Smooth muscle cell (in vitro differentiated cells): Measurements from ENCODE around the gene IL1A. TPM values are rescaled to one million over a fixed set of nuclear protein-coding genes. Genes with fewer than 3 reads are reported as not detected.
A peak's percentile ranks its signal among the peaks of the same experiment; 100 is the strongest.

Source experiments
- DNase-seq: peaks from one replicate; lab custom pipeline; 2025; ENCODE audit not compliant: unreplicated experiment; lab: John Stamatoyannopoulos, UW
- H2AFZ ChIP-seq: fragments of 200-600 bp; sonication (generic); 2 replicates; pipeline ENCODE4 v1.6.0; 2016; ENCODE audit warnings: antibody characterized with exemption, low read depth, mild to moderate bottlenecking
- H3F3A ChIP-seq: fragments of 200-600 bp; sonication (generic); 2 replicates; pipeline ENCODE4 v1.6.0; 2017; ENCODE audit warnings: antibody characterized with exemption, low read depth
- H3K27ac ChIP-seq: fragments of 200-600 bp; sonication (generic); 2 replicates; pipeline ENCODE4 v1.5.1; 2016; ENCODE audit warnings: low read depth, mild to moderate bottlenecking
- H3K27me3 ChIP-seq: fragments of 200-600 bp; sonication (generic); 2 replicates; pipeline ENCODE4 v1.6.1; 2016; ENCODE audit warnings: low read depth, mild to moderate bottlenecking
- H3K36me3 ChIP-seq: fragments of 200-600 bp; sonication (generic); 2 replicates; pipeline ENCODE4 v1.5.1; 2016; ENCODE audit warnings: low read depth
- H3K4me1 ChIP-seq: fragments of 200-600 bp; sonication (generic); 2 replicates; pipeline ENCODE4 v1.5.1; 2016; ENCODE audit warnings: low read depth
- H3K4me2 ChIP-seq: fragments of 200-600 bp; sonication (generic); 2 replicates; pipeline ENCODE4 v1.6.0; 2016; ENCODE audit warnings: mild to moderate bottlenecking
- H3K4me3 ChIP-seq: fragments of 200-600 bp; sonication (generic); 2 replicates; pipeline ENCODE4 v1.5.1; 2016; ENCODE audit warnings: mild to moderate bottlenecking
- H3K79me2 ChIP-seq: fragments of 200-600 bp; sonication (generic); 2 replicates; pipeline ENCODE4 v1.6.0; 2016; ENCODE audit warnings: low read depth, mild to moderate bottlenecking
- H3K9ac ChIP-seq: fragments of 200-600 bp; sonication (generic); 2 replicates; pipeline ENCODE4 v1.6.0; 2016; ENCODE audit warnings: low read depth
- H3K9me3 ChIP-seq: fragments of 200-600 bp; sonication (generic); replicated peaks from 2 replicates; pipeline ENCODE4 v1.5.1; 2016; ENCODE audit warnings: low read depth
- H4K20me1 ChIP-seq: fragments of 200-600 bp; sonication (generic); 2 replicates; pipeline ENCODE4 v1.6.0; 2016; ENCODE audit warnings: low read depth
- WGBS: methylation state at CpG from one replicate; pipeline ENCODE4 v1.1.7; 2016; ENCODE audit warnings: low lambda C conversion rate; 5-methylcytosine and 5-hydroxymethylcytosine counted together
- polyA plus RNA-seq: library from polyadenylated mRNA; unstranded; fragments of >200 nt; fragmentation: Nextera tagmentation; extraction: Ambion mirVana; gene quantifications from 2 replicates; pipeline ENCODE4 v1.2.1, GENCODE V29; 2016
- total RNA-seq: library from RNA; depleted of rRNA; stranded (reverse); fragments of >200 nt; gene quantifications from 2 replicates; pipeline ENCODE4 v1.2.3, GENCODE V29; 2014
- TF ChIP-seq, protein P1 (sequence below): fragments of 200-600 bp; sonication (generic); IDR thresholded peaks from 2 replicates; pipeline ENCODE4 v1.5.1; 2017; ENCODE audit warnings: borderline replicate concordance, mild to moderate bottlenecking, antibody characterized with exemption; ENCODE audit not compliant: insufficient read depth, poor library complexity, severe bottlenecking

IL1A gene
- total and polyA plus RNA-seq, 2 experiments from 2014 or later = 1.4 to 6.4 TPM

DNA sequence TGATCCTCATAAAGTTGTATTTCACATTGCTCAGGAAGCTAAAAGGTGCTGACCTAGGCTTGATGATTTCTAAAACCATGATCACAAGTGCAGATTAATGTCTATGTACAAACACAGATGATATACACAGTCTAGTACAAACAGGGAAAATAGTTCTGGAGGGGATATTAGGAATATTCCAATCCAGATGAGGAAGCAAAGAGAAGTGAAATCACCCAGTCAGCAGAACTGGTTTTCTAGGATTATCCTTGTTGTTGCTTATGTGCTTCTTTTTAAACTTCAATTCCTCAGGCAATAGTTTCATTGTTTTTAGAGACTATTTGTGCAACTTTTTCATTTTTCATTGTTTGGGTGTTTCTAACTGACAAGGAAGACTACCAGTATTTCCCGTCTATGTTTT is 4.7 kb downstream of the IL1A start:
- DNase-seq = no peak
- H3K27ac ChIP-seq = no peak overlapping the region
- no peaks in the 10 kb centered on the region for H4K20me1 ChIP-seq
- no peaks in the 10 kb centered on the region for H3K27me3 ChIP-seq
- no peak overlapping the region for H2AFZ ChIP-seq
- TF ChIP-seq, protein P1, sequence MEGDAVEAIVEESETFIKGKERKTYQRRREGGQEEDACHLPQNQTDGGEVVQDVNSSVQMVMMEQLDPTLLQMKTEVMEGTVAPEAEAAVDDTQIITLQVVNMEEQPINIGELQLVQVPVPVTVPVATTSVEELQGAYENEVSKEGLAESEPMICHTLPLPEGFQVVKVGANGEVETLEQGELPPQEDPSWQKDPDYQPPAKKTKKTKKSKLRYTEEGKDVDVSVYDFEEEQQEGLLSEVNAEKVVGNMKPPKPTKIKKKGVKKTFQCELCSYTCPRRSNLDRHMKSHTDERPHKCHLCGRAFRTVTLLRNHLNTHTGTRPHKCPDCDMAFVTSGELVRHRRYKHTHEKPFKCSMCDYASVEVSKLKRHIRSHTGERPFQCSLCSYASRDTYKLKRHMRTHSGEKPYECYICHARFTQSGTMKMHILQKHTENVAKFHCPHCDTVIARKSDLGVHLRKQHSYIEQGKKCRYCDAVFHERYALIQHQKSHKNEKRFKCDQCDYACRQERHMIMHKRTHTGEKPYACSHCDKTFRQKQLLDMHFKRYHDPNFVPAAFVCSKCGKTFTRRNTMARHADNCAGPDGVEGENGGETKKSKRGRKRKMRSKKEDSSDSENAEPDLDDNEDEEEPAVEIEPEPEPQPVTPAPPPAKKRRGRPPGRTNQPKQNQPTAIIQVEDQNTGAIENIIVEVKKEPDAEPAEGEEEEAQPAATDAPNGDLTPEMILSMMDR = no peak
- no peaks in the 10 kb centered on the region for H3K36me3 ChIP-seq
- peaks cover 19% of the 10 kb centered on the region for H3K4me1 ChIP-seq
- WGBS = 94% methylated on average over 1 of the region's 1 CpG
- H3K79me2 ChIP-seq = no peaks in the 10 kb centered on the region
- no peaks in the 10 kb centered on the region for H3F3A ChIP-seq
- no peak overlapping the region for H3K4me2 ChIP-seq
- H3K9ac ChIP-seq = no peak overlapping the region
- no peaks in the 10 kb centered on the region for H3K9me3 ChIP-seq
- H3K4me3 ChIP-seq = no peak overlapping the region

DNA sequence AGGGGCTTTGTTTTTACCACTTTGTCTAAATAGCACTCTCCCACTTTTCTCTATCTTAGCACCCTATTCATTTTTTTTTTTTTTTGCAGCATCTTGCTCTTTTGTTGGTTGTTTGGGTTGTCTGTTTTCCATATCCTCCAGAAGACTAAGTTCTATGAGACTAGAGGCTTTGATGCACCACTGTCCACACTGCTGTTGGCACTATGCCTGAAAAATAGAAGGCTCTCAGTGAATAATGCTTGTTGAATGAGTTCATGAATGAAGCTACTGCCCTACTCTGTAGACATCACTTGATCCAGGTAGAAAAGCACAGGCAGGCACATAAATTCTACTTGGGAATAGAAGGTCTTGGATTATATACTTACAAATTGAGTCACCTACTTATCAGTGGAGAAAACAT is 7.3 kb downstream of the IL1A start:
- H4K20me1 ChIP-seq = no peaks in the 10 kb centered on the region
- no peak overlapping the region for H2AFZ ChIP-seq
- H3F3A ChIP-seq = no peaks in the 10 kb centered on the region
- H3K4me1 ChIP-seq = peaks cover 6% of the 10 kb centered on the region
- H3K4me3 ChIP-seq = no peak overlapping the region
- no peak overlapping the region for H3K4me2 ChIP-seq
- no peak overlapping the region for H3K27ac ChIP-seq
- H3K36me3 ChIP-seq = no peaks in the 10 kb centered on the region
- H3K9me3 ChIP-seq = no peaks in the 10 kb centered on the region
- no peaks in the 10 kb centered on the region for H3K27me3 ChIP-seq
- no peaks in the 10 kb centered on the region for H3K79me2 ChIP-seq
- no peak for DNase-seq
- TF ChIP-seq, protein P1 = no peak
- H3K9ac ChIP-seq = no peak overlapping the region

DNA sequence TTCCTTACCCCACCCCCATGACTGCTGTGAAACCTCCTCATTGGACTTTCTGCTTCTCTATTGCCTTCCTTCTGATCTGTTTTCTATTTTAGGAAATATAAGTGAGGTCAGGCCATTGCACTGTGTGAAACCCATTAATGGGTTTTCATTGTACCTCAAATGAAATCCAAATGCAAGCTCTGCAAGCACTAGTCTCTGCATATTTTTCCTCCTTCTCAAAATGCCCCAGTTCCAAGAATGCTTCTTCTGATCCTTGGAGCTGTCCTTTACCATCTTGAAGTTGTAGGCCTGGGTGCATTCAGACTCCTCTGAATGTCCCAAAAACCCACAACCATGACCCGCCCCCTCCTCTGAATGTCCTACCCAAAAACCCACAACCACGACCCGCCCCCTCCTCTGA is 8.2 kb downstream of the IL1A start:
- peaks cover 6% of the 10 kb centered on the region for H3K4me1 ChIP-seq
- H3K79me2 ChIP-seq = no peaks in the 10 kb centered on the region
- no peak overlapping the region for H3K27ac ChIP-seq
- H3K4me3 ChIP-seq = no peak overlapping the region
- no peaks in the 10 kb centered on the region for H3K27me3 ChIP-seq
- no peaks in the 10 kb centered on the region for H3F3A ChIP-seq
- H2AFZ ChIP-seq = no peak overlapping the region
- H4K20me1 ChIP-seq = no peaks in the 10 kb centered on the region
- WGBS = no CpG with 5 or more reads among the region's 3 CpGs
- H3K4me2 ChIP-seq = no peak overlapping the region
- H3K9me3 ChIP-seq = no peaks in the 10 kb centered on the region
- H3K36me3 ChIP-seq = no peaks in the 10 kb centered on the region
- TF ChIP-seq, protein P1 = no peak
- no peak for DNase-seq
- no peak overlapping the region for H3K9ac ChIP-seq

DNA sequence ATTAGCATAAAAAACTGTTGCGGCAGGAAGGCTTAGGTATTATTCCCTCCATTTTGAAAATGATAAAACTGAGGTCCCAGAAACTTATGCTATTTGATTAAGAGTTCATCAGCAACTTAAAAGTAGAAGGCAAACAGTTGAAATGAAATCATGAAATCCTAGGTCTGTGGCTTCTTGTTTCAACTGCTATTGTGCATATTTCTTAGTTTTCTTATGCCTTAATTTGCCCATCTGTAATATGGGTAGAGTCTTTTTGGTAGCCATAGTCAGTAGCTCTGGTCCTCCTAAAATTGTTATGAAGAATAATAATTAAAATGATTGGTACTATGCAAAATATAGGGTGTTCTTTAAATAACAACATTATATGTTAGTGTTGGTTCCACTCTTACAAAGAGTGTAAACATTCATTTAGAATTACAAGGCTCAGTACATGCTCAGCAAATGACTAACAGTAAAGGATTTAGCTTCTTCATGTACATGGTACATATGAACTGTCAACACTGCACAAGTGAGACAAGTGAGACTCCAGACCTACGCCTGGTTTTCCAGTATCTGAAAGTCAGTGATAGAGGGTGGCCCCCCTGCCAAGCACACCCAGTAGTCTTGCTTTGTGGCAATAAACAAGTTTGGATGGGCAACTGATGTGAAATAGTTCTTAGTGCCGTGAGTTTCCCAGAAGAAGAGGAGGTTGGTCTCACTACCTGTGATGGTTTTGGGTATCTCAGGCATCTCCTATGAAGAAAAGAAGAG is 9.6 kb downstream of the IL1A start:
- Histone ChIP-seq H3K27ac (peak overlapping the region; percentile 25), H3F3A (no peaks in the 10 kb centered on the region), H3K4me3 (no peak overlapping the region), H3K36me3 (no peaks in the 10 kb centered on the region), H3K79me2 (no peaks in the 10 kb centered on the region), H3K4me2 (no peak overlapping the region), H4K20me1 (no peaks in the 10 kb centered on the region), H2AFZ (no peak overlapping the region), H3K4me1 (peaks cover 6% of the 10 kb centered on the region), H3K27me3 (no peaks in the 10 kb centered on the region), H3K9me3 (no peaks in the 10 kb centered on the region), H3K9ac (no peak overlapping the region)
- no peak for DNase-seq
- TF ChIP-seq, protein P1 = no peak
- WGBS = 53% methylated on average over 3 of the region's 3 CpGs
